Femur (tissue), 1 donor: ENCODE measurements around the gene SPTBN5.

Experiments
- DNase-seq: peaks from one replicate; pipeline ENCODE4 v3.0.0-alpha.2; 2017

The SPTBN5 gene

GRCh38 chr15:41925086-41925608 is 31.3 kb upstream of the SPTBN5 start:
- DNase-seq: no peak

GRCh38 chr15:41923401-41923997 is 29.6 kb upstream of the SPTBN5 start:
- DNase-seq: no peak

GRCh38 chr15:41922353-41922752 is 28.5 kb upstream of the SPTBN5 start:
- DNase-seq: no peak

GRCh38 chr15:41921639-41922038 is 27.8 kb upstream of the SPTBN5 start:
- no peak for DNase-seq

GRCh38 chr15:41921167-41921566 is 27.3 kb upstream of the SPTBN5 start:
- DNase-seq: no peak

- DNase-seq: peak; percentile 73
Observed at GRCh38 chr15:41919954-41920538, 26.2 kb upstream of the SPTBN5 start.

GRCh38 chr15:41919201-41919820 is 25.5 kb upstream of the SPTBN5 start:
- DNase-seq: no peak

- no peak for DNase-seq
Observed at GRCh38 chr15:41918506-41919126, 24.8 kb upstream of the SPTBN5 start.

GRCh38 chr15:41917767-41918430 is 24.0 kb upstream of the SPTBN5 start:
- no peak for DNase-seq

GRCh38 chr15:41915255-41915994 is 21.6 kb upstream of the SPTBN5 start:
- DNase-seq: no peak

GRCh38 chr15:41914411-41914810 is 20.6 kb upstream of the SPTBN5 start:
- no peak for DNase-seq

- DNase-seq: no peak
Observed at GRCh38 chr15:41913256-41913655, 19.4 kb upstream of the SPTBN5 start.

GRCh38 chr15:41911691-41912345 is 18.0 kb upstream of the SPTBN5 start:
- DNase-seq: no peak

- no peak for DNase-seq
Observed at GRCh38 chr15:41908736-41909461, 15.0 kb upstream of the SPTBN5 start.

- no peak for DNase-seq
Observed at GRCh38 chr15:41907141-41907540, 13.3 kb upstream of the SPTBN5 start.

GRCh38 chr15:41906608-41907007 is 12.8 kb upstream of the SPTBN5 start:
- DNase-seq: no peak

- peak; percentile 21 for DNase-seq
Observed at GRCh38 chr15:41905036-41905793, 11.4 kb upstream of the SPTBN5 start.

- DNase-seq: peak; percentile 83
Observed at GRCh38 chr15:41904541-41905005, 10.7 kb upstream of the SPTBN5 start.

- DNase-seq: no peak
Observed at GRCh38 chr15:41903782-41904181, 9.9 kb upstream of the SPTBN5 start.

- DNase-seq: no peak
Observed at GRCh38 chr15:41901431-41901830, 7.6 kb upstream of the SPTBN5 start.
